Brain microvascular endothelial cell (primary cell): ENCODE results near the gene DOC2B.

Experiments used
- DNase-seq: peaks from one replicate; pipeline ENCODE4 v3.0.0-alpha.2; 2020
- H3K27ac ChIP-seq: fragments of 250-450 bp; sonication (Bioruptor Pico); 2 replicates; pipeline ENCODE4 v1.5.1; 2020; ENCODE audit warnings: mild to moderate bottlenecking, moderate library complexity
- H3K27me3 ChIP-seq: fragments of 250-450 bp; sonication (Bioruptor Pico); replicated peaks from 2 replicates; pipeline ENCODE4 v1.5.1; 2020; ENCODE audit warnings: mild to moderate bottlenecking
- H3K36me3 ChIP-seq: fragments of 250-450 bp; sonication (Bioruptor Pico); replicated peaks from 2 replicates; pipeline ENCODE4 v1.5.1; 2020; ENCODE audit warnings: mild to moderate bottlenecking
- H3K4me3 ChIP-seq: 2 replicates; pipeline ENCODE4 v1.5.1; 2011; ENCODE audit warnings: low read depth, mild to moderate bottlenecking, control low read depth, low read length, moderate library complexity
- CTCF ChIP-seq: IDR thresholded peaks from 2 replicates; pipeline ENCODE4 v1.5.1; 2011; ENCODE audit warnings: low read depth, mild to moderate bottlenecking, moderate library complexity, low read length, control low read depth, inconsistent platforms; ENCODE audit errors: missing control alignments
- in situ Hi-C: cut with HindIII; loops from 2 replicates; pipeline ENCODE4 v1.10.0; 2017; ENCODE audit warnings: low sequenced_read_pairs, low pct_ligation_motif_present

The DOC2B gene

GRCh38 chr17:151886-152859, 29.3 kb downstream of the DOC2B start:
- Histone ChIP-seq H3K36me3 (no peaks in the 10 kb centered on the region), H3K4me3 (no peak overlapping the region), H3K27ac (no peak overlapping the region), H3K27me3 (no peaks in the 10 kb centered on the region)
- in situ Hi-C loops: no loop called here
- peak; percentile 50 for DNase-seq
- TF ChIP-seq CTCF: no peak

DNA sequence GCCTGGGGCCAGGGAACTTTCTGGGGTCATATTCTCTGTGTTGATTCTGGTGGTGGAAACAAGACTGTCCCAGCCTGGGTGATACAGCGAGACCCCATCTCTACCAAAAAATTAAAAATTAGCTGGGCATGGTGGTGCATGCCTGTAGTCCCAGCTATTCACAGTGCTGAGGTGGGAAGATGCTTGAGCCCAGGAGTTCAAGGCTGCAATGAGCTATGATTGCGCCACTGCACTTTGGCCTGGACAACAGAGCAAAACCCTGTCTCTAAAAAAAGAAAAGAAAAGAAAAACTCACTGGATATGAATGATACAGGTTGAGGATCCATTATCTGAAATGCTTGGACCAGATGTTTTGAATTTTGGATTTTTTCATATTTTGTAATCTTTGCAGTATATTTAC, 30.4 kb downstream of the DOC2B start:
- Histone ChIP-seq H3K27ac (no peak overlapping the region), H3K4me3 (no peak overlapping the region), H3K36me3 (no peaks in the 10 kb centered on the region), H3K27me3 (no peaks in the 10 kb centered on the region)
- DNase-seq: no peak
- in situ Hi-C loops: no loop called here
- TF ChIP-seq CTCF: no peak

GRCh38 chr17:149897-150584, 31.4 kb downstream of the DOC2B start:
- no peak overlapping the region for H3K27ac ChIP-seq
- no peak for TF ChIP-seq CTCF
- no peaks in the 10 kb centered on the region for H3K27me3 ChIP-seq
- H3K4me3 ChIP-seq: no peak overlapping the region
- no peaks in the 10 kb centered on the region for H3K36me3 ChIP-seq
- DNase-seq: no peak
- in situ Hi-C loops: no loop called here

DNA sequence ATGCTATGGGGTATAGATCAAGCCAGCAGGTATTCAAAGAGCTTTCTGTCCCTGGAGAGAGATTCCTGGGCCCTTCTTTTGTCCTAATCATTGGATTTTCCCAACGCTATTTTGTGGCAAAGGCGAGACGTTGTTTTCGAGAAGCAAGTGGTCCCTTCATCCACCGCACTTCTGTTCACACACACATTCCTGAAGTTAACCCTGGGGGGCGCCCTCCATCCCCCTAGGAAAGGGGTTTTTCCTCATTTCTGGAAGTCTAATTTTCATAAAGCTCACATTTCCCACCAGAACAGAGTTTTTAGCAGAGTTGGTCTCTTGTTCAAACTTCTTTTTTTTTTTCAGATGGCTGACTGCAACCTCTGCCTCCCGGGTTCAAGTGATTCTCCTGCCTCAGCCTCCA, 32.2 kb downstream of the DOC2B start:
- Histone ChIP-seq H3K27me3 (no peaks in the 10 kb centered on the region), H3K27ac (no peak overlapping the region), H3K36me3 (no peaks in the 10 kb centered on the region), H3K4me3 (no peak overlapping the region)
- in situ Hi-C loops: no loop called here
- TF ChIP-seq CTCF: no peak
- no peak for DNase-seq

DNA sequence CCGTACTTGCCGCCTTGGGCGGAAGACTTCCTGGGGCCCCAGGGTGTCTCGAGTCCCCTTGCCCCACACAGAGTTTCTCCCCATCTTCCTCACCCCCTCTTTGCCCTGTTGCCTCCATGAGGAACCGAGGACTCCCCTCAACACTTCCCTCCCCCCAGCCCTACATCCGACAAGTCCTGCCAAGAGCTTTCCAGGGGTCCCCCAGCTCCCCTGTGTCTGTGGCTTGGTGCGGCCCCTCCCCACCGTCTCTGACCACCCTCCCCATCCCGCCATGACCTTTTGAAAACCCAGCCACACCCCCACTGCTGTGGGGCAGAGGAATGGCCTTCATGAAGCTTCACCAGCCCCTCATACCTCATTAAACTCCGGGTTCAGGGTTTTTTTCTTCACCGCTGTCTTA, 32.7 kb downstream of the DOC2B start:
- in situ Hi-C loops: no loop called here
- DNase-seq: no peak
- H3K4me3 ChIP-seq: no peak overlapping the region
- H3K27me3 ChIP-seq: no peaks in the 10 kb centered on the region
- H3K27ac ChIP-seq: no peak overlapping the region
- TF ChIP-seq CTCF: no peak
- no peaks in the 10 kb centered on the region for H3K36me3 ChIP-seq
